ENCODE measurements around the gene CACNA1S. TPM values are rescaled to one million over a fixed set of nuclear protein-coding genes. Genes with fewer than 3 reads are reported as not detected.

The CACNA1S gene
- total and polyA plus RNA-seq, 2 of the 4 experiments (the other 2 are of a cell fraction) = not detected

- TF ChIP-seq ELK1 (IDR thresholded peaks at IDR 0.05; ENCODE audit: borderline replicate concordance, low read depth, low read length) = no peak
Observed at GRCh38 chr1:201137579-201138310, 25.5 kb upstream of the CACNA1S start (continued).

GRCh38 chr1:201137024-201137392, 24.8 kb upstream of the CACNA1S start:
- CTCF ChIA-PET = interaction anchor here (0.7 kb wide), 1 partner anchor 615 kb away, joined by 3 read pairs; no protein-coding TSS in a partner anchor
- Histone ChIP-seq H3K4me1 (ENCODE audit: control insufficient read depth, insufficient read depth, low read length) (peaks cover 13% of the 10 kb centered on the region), H3K36me3 (ENCODE audit: control insufficient read depth, insufficient read depth, low read length) (peaks cover 42% of the 10 kb centered on the region), H3K4ac (ENCODE audit: low read depth, low read length) (peak overlapping the region; percentile 53; the same call in 1 of the 2 replicates), H3K4me2 (ENCODE audit: low read depth, low read length) (no peak overlapping the region), H2AFZ (replicated peaks; ENCODE audit: low read length, poor library complexity) (no peak overlapping the region), H3K9ac (ENCODE audit: low read depth, low read length) (no peak overlapping the region), H2BK120ac (ENCODE audit: low read depth, low read length) (no peak overlapping the region), H4K91ac (ENCODE audit: insufficient read depth, low read depth, low read length) (no peak overlapping the region), H3K56ac (ENCODE audit: extremely low read depth, insufficient read depth, low read length) (no peak overlapping the region), H4K20me1 (ENCODE audit: insufficient read depth, low read length) (peaks cover 30% of the 10 kb centered on the region), H3K9me3 (ENCODE audit: control insufficient read depth, insufficient read depth, low read length) (no peaks in the 10 kb centered on the region), H2BK20ac (ENCODE audit: low read depth, low read length) (no peak overlapping the region), H3K18ac (ENCODE audit: low read depth, low read length) (peak overlapping the region; percentile 8; the same call in 1 of the 2 replicates), H2AK5ac (ENCODE audit: low read depth, low read length) (peak overlapping the region; percentile 87), H3K27ac (ENCODE audit: insufficient read depth, low read length) (peak overlapping the region; percentile 32; the same call in 1 of the 2 replicates), H2BK15ac (ENCODE audit: low read depth, low read length) (peak overlapping the region; percentile 52; the same call in 1 of the 3 replicates), H2AK9ac (replicated peaks; ENCODE audit: low read depth, low read length, poor library complexity) (peak overlapping the region; percentile 70), H4K8ac (ENCODE audit: low read depth in 2 of 2, low read length in 2 of 2) (no peak overlapping the region), H3K14ac (replicated peaks; ENCODE audit: low read depth, low read length) (no peak overlapping the region; the same call in 1 of the 2 replicates), H3K79me1 (ENCODE audit: low read depth in 1 of 2, low read length in 2 of 2) (peaks cover 0 to 18% of the 10 kb centered on the region in 2 experiments; a peak in 2 of 4 replicates), H2BK5ac (ENCODE audit: low read depth, low read length, poor library complexity, severe bottlenecking) (peak overlapping the region; percentile 32), H3K27me3 (ENCODE audit: control insufficient read depth, insufficient read depth, low read length) (no peaks in the 10 kb centered on the region), H4K5ac (ENCODE audit: low read depth, low read length) (no peak overlapping the region), H3K9me1 (ENCODE audit: insufficient read depth, low read length) (peaks cover 22% of the 10 kb centered on the region), H3K23ac (ENCODE audit: low read depth, low read length) (no peak overlapping the region), H3K4me3 (ENCODE audit: insufficient read depth, low read depth, low read length) (no peak overlapping the region)
- dilution Hi-C loops (cut with HindIII; ENCODE audit: low sequenced_read_pairs, unreplicated experiment) = no loop called here
- POLR2A ChIA-PET (ENCODE audit: unreplicated experiment) = no interaction called here
- no peak for ATAC-seq (ENCODE audit: low read depth)
- intact Hi-C loops (cut with micrococcal nuclease) = loop anchor here (1.0 kb wide), 1 partner anchor 17 kb away; the partner anchor contains the start of gene TMEM9
- BruUV-seq (replicated peaks) = no TSS peak
- TF ChIP-seq BHLHE40 (IDR thresholded peaks at IDR 0.05; ENCODE audit: low read depth, low read length) (no peak), CTCF (conservative IDR thresholded peaks at IDR 0.05; ENCODE audit: low read depth, low read length) (no peak), ELK1 (IDR thresholded peaks at IDR 0.05; ENCODE audit: borderline replicate concordance, low read depth, low read length) (no peak), SMC3 (IDR thresholded peaks at IDR 0.05; ENCODE audit: low read depth, low read length) (no peak), MAFK (IDR thresholded peaks at IDR 0.05; ENCODE audit: low read depth, low read length) (no peak), USF2 (IDR thresholded peaks at IDR 0.05; ENCODE audit: low read depth, low read length) (no peak), POLR2A (IDR thresholded peaks at IDR 0.05; ENCODE audit: low read depth, low read length) (no peak), FOS (IDR thresholded peaks at IDR 0.05; ENCODE audit: low read depth, low read length) (no peak)
- DNase-seq = no peak
- in situ Hi-C loops (cut with MboI; ENCODE audit: low sequenced_read_pairs) = no loop called here
- no CpG with 5 or more reads among the region's 7 CpGs for WGBS, 2 experiments (ENCODE audit: extremely low coverage in 2 of 2, insufficient read length in 1 of 2)

All from IMR-90 (cell line).